Activated naive CD4-positive, alpha-beta T cell treated with Interleukin-2 at 50 U/mL for 16 hours (primary cell): ENCODE results near the gene CCND2.
"Not testable (repeated sequence)": the region's sequence is repeated elsewhere in the genome, so short reads cannot be mapped to it uniquely, and the experiment has no call there.

ENCODE experiments used
- DNase-seq: peaks from one replicate; pipeline ENCODE4 v3.0.0-alpha.2; 2020

CCND2 gene

DNA sequence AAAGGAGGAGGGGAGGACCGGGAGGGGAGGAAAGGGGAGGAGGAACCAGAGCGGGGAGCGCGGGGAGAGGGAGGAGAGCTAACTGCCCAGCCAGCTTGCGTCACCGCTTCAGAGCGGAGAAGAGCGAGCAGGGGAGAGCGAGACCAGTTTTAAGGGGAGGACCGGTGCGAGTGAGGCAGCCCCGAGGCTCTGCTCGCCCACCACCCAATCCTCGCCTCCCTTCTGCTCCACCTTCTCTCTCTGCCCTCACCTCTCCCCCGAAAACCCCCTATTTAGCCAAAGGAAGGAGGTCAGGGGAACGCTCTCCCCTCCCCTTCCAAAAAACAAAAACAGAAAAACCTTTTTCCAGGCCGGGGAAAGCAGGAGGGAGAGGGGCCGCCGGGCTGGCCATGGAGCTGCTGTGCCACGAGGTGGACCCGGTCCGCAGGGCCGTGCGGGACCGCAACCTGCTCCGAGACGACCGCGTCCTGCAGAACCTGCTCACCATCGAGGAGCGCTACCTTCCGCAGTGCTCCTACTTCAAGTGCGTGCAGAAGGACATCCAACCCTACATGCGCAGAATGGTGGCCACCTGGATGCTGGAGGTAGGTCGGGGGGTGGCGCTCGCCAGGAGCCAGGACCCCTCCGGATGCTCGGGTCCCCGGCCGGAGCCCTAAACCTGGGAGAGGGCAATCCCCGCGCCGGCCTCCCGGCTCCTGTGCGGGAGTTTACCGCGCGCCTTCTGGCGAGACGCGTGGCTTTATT is at the start of gene CCND2:
TSS of gene CCND2 (plus strand) at position 111 of the 744 bp plus-strand sequence. CDS start at position 390, 279 bp downstream.
- DNase-seq = peak; percentile 79

DNA sequence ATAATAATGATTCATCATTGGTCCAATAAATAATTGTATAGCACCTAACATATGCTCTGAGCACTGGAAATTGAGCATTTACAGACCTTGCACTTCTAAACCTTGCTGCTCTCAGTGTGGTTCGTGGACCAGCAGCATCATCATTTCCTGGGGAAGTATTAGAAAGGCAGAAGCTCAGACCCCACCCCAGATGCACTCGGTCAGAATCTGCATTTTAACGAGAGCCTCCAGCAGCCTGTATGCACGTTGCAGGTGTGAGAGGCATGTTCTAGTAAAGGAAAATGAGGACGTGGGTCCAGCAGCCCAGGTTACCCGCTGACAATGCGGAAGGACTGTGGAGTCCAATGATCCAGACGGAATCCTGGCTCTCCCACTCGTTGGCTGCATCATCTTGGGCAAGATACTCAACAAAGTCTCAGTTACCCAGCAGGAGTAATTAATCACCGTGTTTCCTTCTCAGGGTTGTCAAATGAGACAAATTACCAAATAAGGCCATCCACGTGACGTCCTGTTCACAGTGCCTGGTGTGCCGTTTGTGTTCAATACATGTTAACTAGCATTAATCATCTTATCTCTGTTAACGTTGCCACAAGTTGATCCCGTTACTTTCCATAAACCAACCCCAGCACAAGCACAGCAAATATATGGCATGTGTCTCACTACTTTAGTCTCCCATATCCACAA is 49.2 kb upstream of the CCND2 start:
- no peak for DNase-seq

DNA sequence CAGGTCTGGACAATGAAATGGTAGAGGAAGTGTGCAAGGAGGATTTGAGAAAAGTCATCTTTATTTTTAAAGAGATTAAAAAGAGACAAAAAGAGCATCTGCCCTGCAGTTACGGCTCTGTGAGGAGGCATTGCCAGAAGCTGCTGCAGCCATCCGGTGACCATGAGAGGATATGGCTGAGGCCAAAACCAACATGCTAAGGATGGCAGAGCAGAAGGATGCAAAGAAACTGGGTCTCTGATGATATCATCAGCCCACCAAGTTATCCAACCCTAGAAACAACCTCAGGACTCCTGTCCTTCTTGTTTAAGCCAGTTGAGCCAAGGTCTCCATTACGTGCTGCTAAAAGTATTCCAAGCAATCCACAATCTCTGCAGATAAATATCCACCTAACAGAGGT is 48.0 kb upstream of the CCND2 start:
- no peak for DNase-seq

DNA sequence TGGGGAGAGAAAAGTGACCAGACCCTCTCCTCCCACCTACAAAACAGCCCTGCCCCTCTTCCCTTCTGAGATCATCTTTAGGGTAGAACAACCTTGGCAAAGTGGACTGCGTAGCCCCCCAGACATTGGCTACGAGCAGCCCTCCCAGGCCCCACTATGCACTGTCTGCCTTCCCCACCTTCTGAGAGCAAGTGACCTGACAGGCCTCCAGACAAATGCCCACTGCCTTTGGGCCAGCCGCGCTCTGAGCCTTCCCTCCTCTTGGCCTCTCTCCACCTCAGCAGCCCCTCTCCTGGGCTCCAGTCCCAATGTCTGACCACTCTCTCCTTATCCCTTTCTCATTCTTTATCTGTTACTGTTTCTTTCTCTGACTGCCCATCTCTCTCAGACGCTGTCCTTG is 46.5 kb upstream of the CCND2 start:
- no peak for DNase-seq

DNA sequence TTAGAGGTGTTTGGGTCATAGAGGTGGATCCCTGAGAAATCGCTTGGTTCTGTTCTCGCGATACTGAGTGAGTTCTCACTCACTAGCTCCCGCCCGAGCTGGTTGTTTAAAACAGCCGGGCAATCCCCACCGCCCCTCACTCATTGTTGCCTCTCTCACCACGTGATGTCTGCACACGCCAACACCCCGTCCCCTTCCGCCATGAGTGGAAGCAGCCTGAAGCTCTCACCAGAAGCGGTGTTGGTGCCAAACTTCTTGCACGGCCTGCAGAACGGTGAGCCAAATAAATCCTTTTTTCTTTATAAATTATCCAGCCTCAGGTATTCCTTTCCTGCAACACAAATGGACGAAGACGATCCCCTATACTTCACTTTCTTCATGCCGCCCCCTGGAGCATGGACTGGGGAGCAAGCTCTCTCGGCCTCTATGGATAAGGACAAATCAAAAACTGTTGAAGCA is 45.4 kb upstream of the CCND2 start:
- DNase-seq = no peak

DNA sequence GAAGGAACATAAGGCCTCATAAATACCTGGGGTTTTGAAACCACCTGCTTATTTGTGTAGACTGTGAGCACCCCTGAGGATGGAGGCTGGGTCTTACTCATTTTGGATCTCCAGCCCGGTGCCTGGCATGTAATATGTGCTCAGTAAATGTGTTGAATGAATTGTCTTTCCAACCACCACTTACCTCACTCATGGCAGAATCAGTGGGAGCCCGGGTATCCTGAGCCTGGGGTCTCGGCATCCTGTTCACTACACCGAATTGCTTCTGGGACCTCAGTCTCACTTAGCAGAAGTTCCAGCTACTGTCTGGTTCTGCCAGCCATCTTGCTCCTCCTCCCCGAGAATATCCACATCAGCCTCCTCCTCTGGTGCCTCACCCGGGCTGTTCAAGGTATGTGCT is 43.0 kb upstream of the CCND2 start:
- no peak for DNase-seq

DNA sequence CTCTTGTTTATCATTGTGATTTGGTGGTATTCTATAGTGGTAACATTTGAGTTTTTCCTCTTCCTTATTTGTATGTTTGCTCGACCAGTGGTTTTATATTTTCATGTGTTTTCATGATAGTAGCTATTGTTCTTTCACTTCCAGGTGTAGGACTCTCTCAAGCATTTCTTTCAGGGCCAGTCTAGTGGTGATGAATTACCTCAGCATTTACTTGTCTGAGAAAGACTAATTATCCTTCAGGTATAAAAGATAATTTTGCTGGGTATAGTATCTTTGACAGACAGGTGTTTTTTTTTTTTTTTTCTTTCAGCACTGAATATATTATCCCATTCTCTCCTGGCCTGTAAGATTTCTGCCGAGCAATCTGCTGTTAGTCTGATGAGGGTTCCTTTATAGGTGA is 35.0 kb upstream of the CCND2 start:
- no peak for DNase-seq

DNA sequence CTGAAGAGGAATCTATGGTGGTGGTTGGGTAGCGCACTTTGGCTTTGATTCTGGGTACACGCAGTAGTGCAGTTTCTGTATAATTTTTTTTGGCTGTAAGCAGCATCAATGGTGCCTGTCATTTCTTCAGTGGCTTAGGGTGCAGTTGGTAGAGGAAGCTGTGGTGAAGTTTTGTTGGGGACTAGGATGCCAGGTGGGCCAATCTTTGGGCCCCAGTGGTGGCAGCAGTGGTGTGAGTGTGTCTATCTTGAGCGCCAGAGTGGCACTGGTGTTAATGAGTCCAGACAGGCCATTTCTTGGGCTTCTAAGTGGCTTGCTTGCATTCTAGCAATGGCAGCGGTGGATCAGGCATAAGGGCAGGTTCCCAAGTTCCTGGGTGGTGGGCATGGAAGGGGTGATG is 33.8 kb upstream of the CCND2 start:
- no peak for DNase-seq

DNA sequence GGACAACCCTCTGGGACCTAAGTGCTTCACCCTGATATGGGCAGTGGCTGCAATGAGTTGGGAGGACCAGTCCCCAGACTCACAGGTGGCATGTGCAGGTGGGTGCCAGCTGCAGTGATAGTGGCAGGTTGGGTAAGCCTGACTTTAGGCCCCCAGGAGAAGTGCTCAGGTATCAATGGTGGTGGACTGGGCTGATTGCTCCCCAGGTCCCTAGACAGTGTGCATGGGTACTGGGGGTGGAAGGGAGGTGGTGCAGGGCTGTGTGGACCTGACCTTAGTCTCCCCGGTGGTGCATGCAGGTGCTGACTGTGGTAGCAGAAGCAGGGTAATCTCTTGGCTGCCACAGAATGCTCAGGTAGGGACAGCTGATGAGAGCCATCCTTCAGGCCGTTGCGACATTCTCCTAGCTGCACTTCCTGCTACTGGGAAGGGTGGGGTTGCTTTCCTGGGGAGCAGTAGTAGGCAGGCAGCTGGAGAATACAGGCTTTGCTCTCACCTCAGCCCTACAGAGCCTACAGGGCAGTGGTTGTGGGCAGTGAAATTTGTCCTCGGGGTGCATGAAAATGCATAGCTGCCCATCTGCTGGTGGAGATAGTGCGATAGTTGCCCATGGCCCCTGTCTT is 33.3 kb upstream of the CCND2 start:
- DNase-seq = no peak

DNA sequence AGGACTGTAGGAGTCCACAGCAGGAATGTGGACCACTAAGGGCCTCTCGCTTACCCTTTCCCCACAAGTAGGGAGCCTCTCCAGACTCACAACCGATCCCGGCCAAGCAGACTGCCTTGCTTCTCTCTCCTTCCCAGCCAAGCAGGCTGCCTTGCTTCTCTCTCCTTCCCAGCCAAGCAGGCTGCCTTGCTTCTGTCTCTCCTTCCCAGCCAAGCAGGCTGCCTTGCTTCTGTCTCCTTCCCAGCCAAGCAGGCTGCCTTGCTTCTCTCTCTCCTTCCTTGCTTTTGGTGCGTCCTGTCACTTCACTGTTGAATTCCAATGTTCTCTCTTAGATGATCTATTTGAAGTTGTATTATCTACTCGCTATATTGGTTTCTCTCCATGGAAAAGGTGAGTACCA is 32.6 kb upstream of the CCND2 start:
- DNase-seq = no peak

DNA sequence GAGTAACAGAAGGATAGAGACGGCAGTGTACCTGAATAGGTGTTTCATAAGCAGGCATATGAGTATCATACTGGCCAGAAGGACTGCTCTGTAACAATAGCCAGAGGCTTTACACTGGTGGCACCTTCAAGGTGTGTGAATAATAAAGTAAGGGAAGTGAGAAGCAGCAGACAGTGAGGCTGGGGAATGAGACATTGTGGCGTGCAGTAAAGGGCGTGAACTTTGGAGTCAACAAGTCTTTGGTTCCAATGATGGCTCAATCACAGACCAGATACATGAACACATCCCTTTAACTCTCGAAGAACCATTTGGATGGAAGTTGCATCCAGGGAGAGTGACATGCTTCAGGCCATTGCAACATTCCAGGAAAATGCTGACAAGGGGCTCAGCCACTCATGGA is 32.0 kb upstream of the CCND2 start:
- DNase-seq = no peak

DNA sequence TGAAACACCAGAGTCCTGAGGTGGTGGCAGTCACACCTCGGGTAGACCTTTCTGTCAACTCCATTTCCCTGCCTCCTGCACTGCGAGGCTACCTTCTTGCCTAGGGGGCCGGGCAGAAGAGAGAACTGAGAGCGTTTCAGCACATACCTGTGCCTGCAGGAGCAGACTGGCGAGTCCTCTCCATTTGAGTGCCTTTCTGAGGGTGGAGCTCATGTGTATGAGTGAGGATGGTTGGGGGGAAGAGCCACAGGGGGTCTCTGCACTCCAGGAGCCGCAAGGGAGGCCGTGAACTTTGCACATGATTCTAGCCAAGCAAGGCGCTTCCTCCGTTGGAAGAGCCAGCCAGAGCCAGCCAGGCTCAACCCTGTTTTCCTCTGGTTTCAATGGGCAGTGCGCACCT is 31.0 kb upstream of the CCND2 start:
- no peak for DNase-seq

DNA sequence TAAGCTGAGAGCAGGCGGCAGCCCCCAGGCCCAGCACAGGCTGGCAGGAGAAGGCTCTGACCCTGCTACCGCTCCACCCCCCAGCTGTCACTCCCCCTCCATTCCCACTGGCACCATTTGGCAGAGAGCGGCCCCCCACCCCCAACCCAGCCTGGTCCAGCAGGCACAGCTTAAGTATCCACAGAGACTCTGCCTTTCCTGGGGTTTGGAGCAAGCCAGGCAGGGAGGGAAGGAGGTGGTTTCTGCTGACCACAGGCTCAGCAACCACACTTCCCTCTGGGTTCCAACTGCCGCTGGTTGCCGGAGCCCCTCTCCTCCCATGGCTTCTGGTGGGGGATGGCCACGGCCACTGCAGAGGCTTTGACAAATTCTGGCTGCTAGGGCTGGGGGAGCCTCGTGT is 30.5 kb upstream of the CCND2 start:
- DNase-seq = no peak

DNA sequence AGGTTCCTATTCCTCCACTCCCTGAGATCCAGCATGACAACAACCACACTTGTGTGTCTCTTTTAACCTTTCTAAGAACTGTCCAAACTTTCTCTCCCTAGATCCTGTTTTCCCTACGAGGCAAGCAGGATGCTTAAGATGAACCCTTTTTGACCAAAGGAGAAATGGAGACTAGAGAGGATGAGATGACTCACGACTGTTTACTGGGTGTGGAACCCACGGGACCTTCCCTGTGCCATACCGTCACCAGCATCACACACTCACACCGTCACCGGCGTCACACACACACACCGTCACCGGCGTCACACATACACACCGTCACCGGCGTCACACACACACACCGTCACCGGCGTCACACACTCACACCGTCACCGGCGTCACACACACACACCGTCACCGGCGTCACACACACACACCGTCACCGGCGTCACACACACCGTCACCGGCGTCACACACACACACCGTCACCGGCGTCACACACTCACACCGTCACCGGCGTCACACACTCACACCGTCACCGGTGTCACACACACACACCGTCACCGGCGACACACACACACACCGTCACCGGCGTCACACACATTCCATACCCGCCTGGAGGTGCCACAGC is 30.0 kb upstream of the CCND2 start:
- DNase-seq = not testable (repeated sequence)

DNA sequence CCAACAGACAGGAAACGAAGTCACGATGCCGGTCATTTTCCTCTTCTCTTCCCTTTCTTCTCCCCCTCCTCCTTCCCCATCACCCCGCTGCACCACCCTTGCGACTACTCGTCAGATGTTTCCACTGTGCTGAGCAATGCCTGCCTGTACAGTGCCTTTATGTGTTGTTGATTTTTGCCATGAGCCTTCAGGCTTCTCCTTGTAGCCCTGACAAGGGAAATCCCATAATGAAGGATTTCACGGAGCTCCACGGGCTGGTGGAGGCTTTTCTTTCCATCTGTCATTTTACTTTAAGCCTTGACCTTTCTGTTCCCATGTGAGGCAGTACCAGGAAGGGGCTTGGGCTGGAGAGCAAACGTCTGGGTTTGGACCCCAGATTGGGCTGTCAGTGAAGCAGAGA is 28.7 kb upstream of the CCND2 start:
- no peak for DNase-seq

DNA sequence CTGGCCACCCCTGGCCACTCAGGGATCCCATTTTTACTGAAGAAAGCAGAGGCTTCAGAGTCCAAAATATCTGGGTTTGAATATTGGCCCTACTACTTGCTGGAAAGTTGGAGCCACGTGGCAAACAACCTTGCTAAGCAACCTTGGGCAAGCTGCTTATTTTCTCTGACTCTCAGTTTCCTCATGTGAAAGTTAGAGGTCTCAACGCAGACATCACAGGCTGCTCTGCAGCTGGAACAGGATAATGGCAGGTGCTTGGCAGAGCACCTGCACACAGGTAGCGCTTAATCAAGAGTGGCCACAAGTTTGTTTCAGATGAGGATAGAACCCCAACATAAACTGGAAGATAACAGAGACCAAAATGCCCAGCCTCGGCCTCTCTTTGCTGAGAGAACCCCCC is 28.1 kb upstream of the CCND2 start:
- DNase-seq = no peak

DNA sequence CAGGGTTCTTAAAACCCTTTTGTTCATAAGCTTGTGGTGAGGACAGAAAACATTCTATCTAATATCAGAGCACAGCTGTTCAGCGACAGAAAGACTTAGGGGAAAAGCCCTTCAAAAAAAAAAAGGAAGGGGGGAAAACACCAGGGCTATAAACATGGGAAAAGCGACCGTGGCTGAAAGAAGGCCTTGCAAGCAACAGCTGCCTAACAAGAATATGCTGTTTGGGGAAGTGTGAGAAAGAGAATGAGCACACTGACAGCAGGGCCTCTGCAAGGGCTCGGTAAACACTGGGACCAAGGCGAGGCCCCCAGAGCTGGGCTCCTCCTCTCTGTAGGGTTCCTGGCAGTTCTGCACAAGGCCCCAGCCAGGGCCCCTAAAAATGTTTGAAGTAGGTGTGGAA is 27.4 kb upstream of the CCND2 start:
- DNase-seq = no peak

DNA sequence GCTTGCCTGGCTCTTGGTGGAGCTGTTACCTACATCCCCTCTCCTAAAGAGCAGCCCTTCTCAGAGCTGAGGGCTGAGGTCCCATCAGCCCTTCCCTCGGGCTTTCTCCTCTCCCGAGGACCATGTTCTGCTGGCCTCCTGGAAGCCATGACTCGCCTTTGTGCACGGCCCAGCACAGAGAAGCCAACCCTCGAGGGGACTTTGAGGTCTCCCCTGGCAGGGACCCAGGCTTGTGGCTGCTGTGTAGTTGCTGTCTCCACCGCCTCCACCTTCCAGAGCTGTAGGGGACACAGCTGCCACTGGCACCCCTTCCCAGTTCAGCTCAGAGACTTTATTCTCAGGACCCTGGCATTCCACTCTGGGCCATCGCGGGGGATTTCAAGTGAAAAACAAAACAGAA is 22.9 kb upstream of the CCND2 start:
- no peak for DNase-seq

DNA sequence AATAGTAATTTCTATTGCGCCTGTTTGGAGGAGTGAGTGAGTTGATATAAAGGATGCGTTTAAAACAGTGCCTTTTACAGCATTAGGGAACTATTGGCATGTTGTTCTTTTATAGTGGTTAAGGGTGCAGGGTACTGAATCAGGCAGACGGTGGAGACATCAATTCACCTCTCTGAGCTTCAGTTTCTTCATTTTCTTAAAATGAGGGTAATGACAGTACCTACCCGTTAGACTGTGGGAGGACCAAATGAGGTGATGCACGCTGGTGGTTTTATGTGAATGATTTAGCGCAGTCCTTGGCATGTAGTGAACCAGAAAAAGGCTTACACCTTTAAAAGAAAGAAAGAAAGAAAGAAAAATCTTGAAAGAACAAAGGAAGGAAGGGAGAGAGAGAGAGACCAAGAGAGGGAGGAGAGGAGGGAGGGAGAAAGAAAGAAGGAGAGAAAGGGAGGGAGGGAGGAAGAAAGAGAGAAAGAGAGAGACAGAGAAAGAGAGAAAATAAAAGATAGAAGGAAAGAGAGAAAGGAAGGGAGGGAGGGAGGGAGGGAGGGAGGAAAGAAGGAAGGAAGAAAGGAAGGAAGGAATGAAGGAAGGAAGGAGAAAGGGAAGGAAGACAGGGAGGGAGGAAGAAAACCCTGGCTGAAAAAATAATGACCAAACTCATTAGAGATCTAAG is 22.2 kb upstream of the CCND2 start:
- peak; percentile 27 for DNase-seq

DNA sequence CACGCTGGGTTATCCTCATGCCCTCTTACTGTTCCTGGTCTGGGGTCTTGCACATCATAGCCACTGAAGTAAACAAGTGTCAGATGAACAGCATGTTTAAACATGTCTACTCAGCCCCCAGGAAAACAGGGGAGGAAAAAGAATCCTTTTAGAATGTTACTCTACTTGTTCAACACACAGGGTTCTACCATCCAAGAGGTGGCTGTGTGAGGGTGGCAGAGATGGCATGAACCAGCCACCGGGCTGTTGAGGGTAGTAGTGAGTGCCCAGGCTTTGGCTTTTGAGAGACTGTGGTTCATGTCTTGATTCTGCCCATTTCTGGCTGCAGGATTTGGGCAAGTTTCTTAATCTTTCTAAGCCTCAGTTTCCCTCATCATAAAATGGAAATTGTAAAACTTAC is 21.6 kb upstream of the CCND2 start:
- DNase-seq = no peak

DNA sequence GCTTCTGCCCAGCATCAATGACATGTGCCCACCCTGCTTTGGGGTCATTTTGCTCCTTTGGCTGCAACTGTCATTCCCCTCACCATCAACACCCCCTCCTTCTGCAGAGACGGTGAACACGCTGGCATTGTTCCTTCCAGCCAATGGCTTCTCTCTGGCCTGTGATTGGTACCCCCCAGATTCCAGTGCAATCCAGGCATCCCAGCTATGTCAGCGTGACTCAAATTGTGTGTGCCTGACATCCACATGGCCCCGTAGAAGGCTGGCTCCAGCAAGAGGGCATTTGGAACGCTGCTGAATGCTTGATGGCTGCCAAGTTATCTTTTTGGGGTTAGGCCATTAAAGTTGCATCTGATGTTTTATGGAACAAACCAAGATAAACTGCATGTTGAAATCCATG is 21.0 kb upstream of the CCND2 start:
- DNase-seq = no peak

DNA sequence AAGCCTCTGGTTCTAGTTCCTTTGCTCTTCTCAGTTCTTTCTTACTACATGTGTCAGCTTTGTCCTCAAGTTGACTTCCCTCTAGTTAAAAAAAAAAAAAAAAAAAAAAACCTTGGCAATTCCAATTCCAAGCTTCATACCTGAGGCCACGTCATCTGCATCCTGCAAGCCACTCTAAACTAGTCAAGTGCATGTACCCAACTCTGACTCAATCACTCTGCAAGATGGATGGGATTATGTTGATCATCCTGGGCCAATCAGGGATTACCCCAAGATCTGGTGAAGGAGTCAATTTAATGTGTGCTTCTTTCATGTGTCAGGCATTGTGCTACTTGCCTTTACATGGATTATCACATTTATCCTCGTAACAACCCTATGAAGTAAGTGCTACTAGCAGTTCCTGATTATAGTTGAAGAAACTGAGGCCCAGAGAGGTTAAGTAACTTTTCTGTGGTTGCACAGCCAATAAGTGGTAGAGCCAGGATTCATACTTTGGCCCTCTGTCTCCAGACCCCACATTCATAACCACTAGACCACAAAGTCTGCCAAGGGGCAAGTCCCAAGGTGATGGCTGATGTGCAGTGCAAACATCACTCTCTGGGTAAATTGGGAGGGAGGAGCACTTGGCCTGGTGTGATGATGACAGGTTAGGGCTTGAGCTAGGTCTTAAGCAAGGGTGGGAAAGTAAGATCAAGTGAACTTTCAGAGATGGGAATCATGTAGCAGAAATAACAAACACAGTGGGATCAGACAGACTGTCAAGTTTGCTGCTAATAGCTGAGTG is 17.3 kb upstream of the CCND2 start:
- DNase-seq = no peak
